ENCODE measurements around the gene CALM3.

CALM3 gene

GRCh38 chr19:46622118-46622446 lies 21.0 kb downstream of the CALM3 start:
- H3K4me1 ChIP-seq (ENCODE audit: low read length), result peaks cover 3% of the 10 kb centered on the region; the same call in 1 of the 2 replicates
- H4K20me1 ChIP-seq (ENCODE audit: insufficient read depth, low read length), result peaks cover 2% of the 10 kb centered on the region; the same call in 1 of the 2 replicates
- TF ChIP-seq EZH2 (optimal IDR thresholded peaks at IDR 0.05; ENCODE audit: low read depth, low read length), result no peak
- TF ChIP-seq EZH2phosphoT487 (IDR thresholded peaks at IDR 0.05; ENCODE audit: low read length), result no peak
- TF ChIP-seq CTCF (IDR thresholded peaks at IDR 0.05; ENCODE audit: low read length), result no peak
- peaks cover 89% of the 10 kb centered on the region for H3K27me3 ChIP-seq (replicated peaks; ENCODE audit: insufficient read depth, low read length)
- no peak overlapping the region for H3K27ac ChIP-seq (ENCODE audit: low read length)
- no peaks in the 10 kb centered on the region for H3K9me2 ChIP-seq (replicated peaks; ENCODE audit: insufficient read depth, low read length)
- H2AFZ ChIP-seq (ENCODE audit: low read length), result no peak overlapping the region
- no peak overlapping the region for H3K9ac ChIP-seq (ENCODE audit: low read length)
- H3K4me2 ChIP-seq (ENCODE audit: low read depth, low read length), result no peak overlapping the region
- H3K79me2 ChIP-seq (ENCODE audit: low read length), result no peaks in the 10 kb centered on the region
- H3F3A ChIP-seq (ENCODE audit: insufficient read depth, low read length), result no peaks in the 10 kb centered on the region
- no peak overlapping the region for H3K4me3 ChIP-seq (ENCODE audit: low read length)
- no peaks in the 10 kb centered on the region for H3K9me3 ChIP-seq (replicated peaks; ENCODE audit: insufficient read depth, low read length)
- H3K36me3 ChIP-seq (replicated peaks; ENCODE audit: insufficient read depth, low read length), result no peaks in the 10 kb centered on the region
- no peak for DNase-seq

GRCh38 chr19:46623915-46624502 lies 22.9 kb downstream of the CALM3 start:
- H3K9me3 ChIP-seq (replicated peaks; ENCODE audit: insufficient read depth, low read length), result no peaks in the 10 kb centered on the region
- no peaks in the 10 kb centered on the region for H3K4me1 ChIP-seq (ENCODE audit: low read length)
- H3K79me2 ChIP-seq (ENCODE audit: low read length), result no peaks in the 10 kb centered on the region
- H2AFZ ChIP-seq (ENCODE audit: low read length), result no peak overlapping the region
- no peaks in the 10 kb centered on the region for H3K9me2 ChIP-seq (replicated peaks; ENCODE audit: insufficient read depth, low read length)
- TF ChIP-seq EZH2 (optimal IDR thresholded peaks at IDR 0.05; ENCODE audit: low read depth, low read length) (no peak), EZH2phosphoT487 (IDR thresholded peaks at IDR 0.05; ENCODE audit: low read length) (no peak), CTCF (IDR thresholded peaks at IDR 0.05; ENCODE audit: low read length) (no peak)
- no peak overlapping the region for H3K4me3 ChIP-seq (ENCODE audit: low read length)
- H3K27ac ChIP-seq (ENCODE audit: low read length), result no peak overlapping the region
- peaks cover 2% of the 10 kb centered on the region; the same call in 1 of the 2 replicates for H4K20me1 ChIP-seq (ENCODE audit: insufficient read depth, low read length)
- no peak overlapping the region for H3K4me2 ChIP-seq (ENCODE audit: low read depth, low read length)
- no peak for DNase-seq
- H3F3A ChIP-seq (ENCODE audit: insufficient read depth, low read length), result no peaks in the 10 kb centered on the region
- H3K36me3 ChIP-seq (replicated peaks; ENCODE audit: insufficient read depth, low read length), result no peaks in the 10 kb centered on the region
- no peak overlapping the region for H3K9ac ChIP-seq (ENCODE audit: low read length)
- H3K27me3 ChIP-seq (replicated peaks; ENCODE audit: insufficient read depth, low read length), result peaks cover 86% of the 10 kb centered on the region

- H3K9me3 ChIP-seq (replicated peaks; ENCODE audit: insufficient read depth, low read length), result no peaks in the 10 kb centered on the region
- H3K9ac ChIP-seq (ENCODE audit: low read length), result no peak within 1 kb of the TSS
- H3F3A ChIP-seq (ENCODE audit: insufficient read depth, low read length), result no peaks in the 10 kb centered on the region
- H4K20me1 ChIP-seq (ENCODE audit: insufficient read depth, low read length), result 0 out of 2 replicates have a peak, but pooled peaks cover 2% of the 10 kb centered on the region
- no peaks in the 10 kb centered on the region for H3K36me3 ChIP-seq (replicated peaks; ENCODE audit: insufficient read depth, low read length)
- H3K9me2 ChIP-seq (replicated peaks; ENCODE audit: insufficient read depth, low read length), result no peaks in the 10 kb centered on the region
- H3K4me2 ChIP-seq (ENCODE audit: low read depth, low read length), result no peak within 1 kb of the TSS
- H3K27me3 ChIP-seq (replicated peaks; ENCODE audit: insufficient read depth, low read length), result peaks cover 88% of the 10 kb centered on the region
- no peak for DNase-seq
- no peak within 1 kb of the TSS for H3K4me3 ChIP-seq (ENCODE audit: low read length)
- H3K4me1 ChIP-seq (ENCODE audit: low read length), result no peaks in the 10 kb centered on the region
- H3K27ac ChIP-seq (ENCODE audit: low read length), result no peak within 1 kb of the TSS
- no peaks in the 10 kb centered on the region for H3K79me2 ChIP-seq (ENCODE audit: low read length)
- no peak within 1 kb of the TSS for H2AFZ ChIP-seq (ENCODE audit: low read length)
- TF ChIP-seq EZH2phosphoT487 (IDR thresholded peaks at IDR 0.05; ENCODE audit: low read length), result no peak
- no peak for TF ChIP-seq CTCF (IDR thresholded peaks at IDR 0.05; ENCODE audit: low read length)
- TF ChIP-seq EZH2 (optimal IDR thresholded peaks at IDR 0.05; ENCODE audit: low read depth, low read length), result no peak
Measured at GRCh38 chr19:46624958-46625661, 24.0 kb downstream of the CALM3 start, which contains the start of gene PTGIR. TSS of gene PTGIR (minus strand) at chr19:46625089. CDS start at chr19:46624225, 864 bp downstream.
